Activated CD4-positive, alpha-beta T cell treated with anti-CD3 and anti-CD28 coated beads, Interleukin-2, amount 50 U/mL, for 4 hours (primary cell): ENCODE measurements around the gene SYNGR2.

Source experiments
- DNase-seq, 2 experiments: peaks; one replicate each; pipeline ENCODE4 v3.0.0-alpha.2; 2020

Gene SYNGR2

GRCh38 chr17:78206298-78206697 lies 37.9 kb downstream of the SYNGR2 start:
- DNase-seq: no peak

GRCh38 chr17:78208486-78208885 lies 40.1 kb downstream of the SYNGR2 start:
- DNase-seq: no peak

GRCh38 chr17:78210111-78210510 lies 41.7 kb downstream of the SYNGR2 start:
- no peak for DNase-seq

GRCh38 chr17:78211032-78211431 lies 42.7 kb downstream of the SYNGR2 start:
- DNase-seq: no peak

- DNase-seq: peak; percentile 85 to 88
Observed at GRCh38 chr17:78214016-78214705, 45.8 kb downstream of the SYNGR2 start, which contains the start of gene BIRC5. BIRC5 (plus strand) TSS chr17:78214253; CDS start chr17:78214317, 64 bp downstream.

GRCh38 chr17:78214706-78215061 lies 46.3 kb downstream of the SYNGR2 start:
- no peak for DNase-seq

GRCh38 chr17:78219396-78220150 lies 51.2 kb downstream of the SYNGR2 start:
- DNase-seq: no peak
